A549 treated with ZK216348 at 1 μM for 4 hours (cell line): ENCODE measurements around the gene MC5R. TPM values are rescaled to one million over a fixed set of nuclear protein-coding genes. Genes with fewer than 3 reads are reported as not detected.

ENCODE experiments used
- total RNA-seq: library from RNA; stranded (reverse); fragments of 200-300 nt; extraction: Qiagen RNA extraction; gene quantifications from 5 replicates; pipeline ENCODE4 v1.2.3, GENCODE V29; 2022; ENCODE audit warnings: low read depth

MC5R gene
- not detected in 5 replicates for total RNA-seq

DNA sequence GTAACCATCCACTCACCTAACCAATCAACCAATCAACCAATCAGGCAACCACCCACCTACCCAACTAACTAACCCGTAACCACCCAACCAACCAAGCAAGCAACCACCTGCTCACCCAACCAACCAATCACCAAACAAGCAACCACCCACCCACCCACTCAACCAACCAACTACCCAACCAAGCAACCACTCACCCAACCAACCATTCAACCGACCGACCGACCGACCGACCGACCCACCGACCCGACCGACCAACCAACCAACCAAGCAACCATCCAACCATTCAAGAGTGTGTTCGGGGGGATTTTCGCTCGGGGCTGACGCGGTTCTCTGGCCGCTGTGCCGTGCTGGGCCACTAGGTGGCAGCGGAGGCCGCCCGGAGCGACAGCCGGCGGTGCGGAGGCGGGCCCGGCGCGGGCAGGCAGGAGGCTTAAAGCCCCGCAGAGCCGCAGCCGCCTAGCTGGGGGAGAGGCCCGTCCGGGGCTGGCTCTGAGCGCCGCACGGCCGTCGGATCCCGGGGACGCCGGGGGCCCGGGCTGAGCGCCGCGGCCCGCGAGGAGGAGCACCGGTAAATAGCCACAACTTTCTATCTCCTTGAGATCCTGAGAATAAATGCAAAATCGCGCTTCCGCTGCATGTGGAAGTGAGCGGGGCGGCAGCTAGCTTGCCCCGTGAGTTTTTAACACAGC lies at the start of gene MC5R:
Gene MC5R (plus strand): TSS at position 443 of the 689 bp plus-strand sequence. CDS start 1,617 bp downstream, outside the sequence.

Other genes starting within 250 kb of the MC5R start
- gene FAM210A, start 97.6 kb upstream of the MC5R start, total RNA-seq = 19.7 to 25.5 TPM (median 22.8 TPM) in 5 replicates
- 16.4 to 22.5 TPM (median 18.4 TPM) in 5 replicates for gene RNMT, start 97.5 kb upstream of the MC5R start, total RNA-seq
- gene MC2R, start 91.4 kb downstream of the MC5R start, total RNA-seq = not detected in 5 replicates